Heart left ventricle (tissue), 13 donors: ENCODE measurements around the gene DDOST.

Source experiments
- POLR2A ChIP-seq, 2 donors: fragments of 450-650 bp; IDR thresholded peaks; one replicate each; pipeline ENCODE4 v1.6.1; 2017; ENCODE audit warnings: antibody characterized with exemption in 2 of 2, mild to moderate bottlenecking in 2 of 2, moderate library complexity in 2 of 2
- TF ChIP-seq, protein P1 (sequence below), 12 donors: fragments of 200-600 bp; sonication (generic) in 4 of 12; IDR thresholded peaks; one replicate each; pipeline versions ENCODE4 v1.5.0 to v1.8.0; 2018 to 2022; ENCODE audit warnings: antibody characterized with exemption in 12 of 12, mild to moderate bottlenecking in 5 of 12
- donor health status: ischemic (EF 13 %, LVEDD 7.1; RV severe dilation, severe dysfunction).
- donor health status: DM: no; HTN: yes; CAD: no.
- donor health status: DM: no; HTN: no; CAD: no.
- donor health status: ischemic (EF 25% LVEDD 6.9; RV normal size, moderate dysfunction).
- donor health status: ischemic (EF 25% LVEDD 5.7; RV mildly dilated, moderate dysfunction).
- donor health status: ischemic (EF 35%, LVEDD 5.7; RV mildly dilated, moderate dysfunction).
- donor health status: nonischemic (EF 11% LVEDD 7.7; RV severe dilation, severe dysfunction).
- donor health status: DM: yes; HTN: yes; CAD: no.
- donor health status: PGD.
- donor health status: ischemic (EF 29% LVEDD 5.4; RV normal size, mild dysfunction).
- donor health status: nonischemic (EF 23%, LVEDD 6.1; RV moderate dilation, normal function).

DNA sequence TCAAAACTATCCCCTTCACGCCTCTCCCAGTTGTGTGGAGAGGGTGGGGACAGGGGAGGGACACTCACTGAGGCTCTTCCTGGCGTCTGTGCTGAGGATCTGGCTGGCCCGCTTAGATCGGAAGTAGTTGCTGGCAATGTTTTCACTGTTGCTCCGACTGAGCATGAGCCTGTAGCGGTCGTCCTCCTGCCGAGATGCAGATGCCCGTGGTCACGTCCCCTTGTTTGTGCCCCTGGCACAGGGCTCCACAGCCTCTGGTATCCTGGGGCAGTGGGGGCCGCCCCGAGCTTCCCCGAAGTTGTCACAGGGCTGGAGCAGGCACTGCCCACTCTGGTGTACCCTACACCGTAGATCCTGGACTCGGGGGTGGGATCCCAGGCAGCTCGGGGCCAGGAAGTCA, 5.0 kb upstream of the DDOST start:
- TF ChIP-seq, protein P1, sequence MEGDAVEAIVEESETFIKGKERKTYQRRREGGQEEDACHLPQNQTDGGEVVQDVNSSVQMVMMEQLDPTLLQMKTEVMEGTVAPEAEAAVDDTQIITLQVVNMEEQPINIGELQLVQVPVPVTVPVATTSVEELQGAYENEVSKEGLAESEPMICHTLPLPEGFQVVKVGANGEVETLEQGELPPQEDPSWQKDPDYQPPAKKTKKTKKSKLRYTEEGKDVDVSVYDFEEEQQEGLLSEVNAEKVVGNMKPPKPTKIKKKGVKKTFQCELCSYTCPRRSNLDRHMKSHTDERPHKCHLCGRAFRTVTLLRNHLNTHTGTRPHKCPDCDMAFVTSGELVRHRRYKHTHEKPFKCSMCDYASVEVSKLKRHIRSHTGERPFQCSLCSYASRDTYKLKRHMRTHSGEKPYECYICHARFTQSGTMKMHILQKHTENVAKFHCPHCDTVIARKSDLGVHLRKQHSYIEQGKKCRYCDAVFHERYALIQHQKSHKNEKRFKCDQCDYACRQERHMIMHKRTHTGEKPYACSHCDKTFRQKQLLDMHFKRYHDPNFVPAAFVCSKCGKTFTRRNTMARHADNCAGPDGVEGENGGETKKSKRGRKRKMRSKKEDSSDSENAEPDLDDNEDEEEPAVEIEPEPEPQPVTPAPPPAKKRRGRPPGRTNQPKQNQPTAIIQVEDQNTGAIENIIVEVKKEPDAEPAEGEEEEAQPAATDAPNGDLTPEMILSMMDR (IDR thresholded peaks at IDR 0.05): no peak
- no peak for TF ChIP-seq POLR2A (IDR thresholded peaks at IDR 0.05)
